Astrocyte (in vitro differentiated cells and primary cell): ENCODE data around the gene ATP10B. TPM values are rescaled to one million over a fixed set of nuclear protein-coding genes. Genes with fewer than 3 reads are reported as not detected.

Experiments used
- DNase-seq: peaks from one replicate; pipeline ENCODE4 v3.0.0-alpha.2; 2010; ENCODE audit warnings: low read depth
- FAIRE-seq: peaks from 2 replicates; lab custom pipeline; 2011; peaks lifted over from hg19 to GRCh38; lab: Jason Lieb, UNC
- H2AFZ ChIP-seq: 2 replicates; pipeline ENCODE4 v1.6.0; 2012; ENCODE audit warnings: low read depth, low read length, inconsistent platforms
- H3K27ac ChIP-seq: 2 replicates; pipeline ENCODE4 v1.5.1; 2011; ENCODE audit warnings: low read depth, low read length, inconsistent platforms
- H3K27me3 ChIP-seq: 2 replicates; pipeline ENCODE4 v1.6.0; 2011; ENCODE audit warnings: low read length, inconsistent platforms; ENCODE audit not compliant: insufficient read depth
- H3K36me3 ChIP-seq: 2 replicates; pipeline ENCODE4 v1.5.1; 2011; ENCODE audit warnings: low read length, inconsistent platforms; ENCODE audit not compliant: insufficient read depth
- H3K4me1 ChIP-seq: 2 replicates; pipeline ENCODE4 v1.5.1; 2011; ENCODE audit warnings: low read length, inconsistent platforms; ENCODE audit not compliant: insufficient read depth
- H3K4me2 ChIP-seq: 2 replicates; pipeline ENCODE4 v1.6.0; 2012; ENCODE audit warnings: low read length, inconsistent platforms
- H3K4me3 ChIP-seq: 2 replicates; pipeline ENCODE4 v1.5.1; 2011; ENCODE audit warnings: low read depth, mild to moderate bottlenecking, low read length, inconsistent platforms; ENCODE audit not compliant: insufficient read depth
- H3K79me2 ChIP-seq: 2 replicates; pipeline ENCODE4 v1.6.0; 2012; ENCODE audit warnings: mild to moderate bottlenecking, low read length, inconsistent platforms; ENCODE audit not compliant: insufficient read depth
- H3K9ac ChIP-seq: 2 replicates; pipeline ENCODE4 v1.6.0; 2012; ENCODE audit warnings: mild to moderate bottlenecking, low read length, inconsistent platforms
- H3K9me3 ChIP-seq: 2 replicates; pipeline ENCODE4 v1.5.1; 2012; ENCODE audit warnings: low read depth, mild to moderate bottlenecking, low read length, inconsistent platforms; ENCODE audit not compliant: insufficient read depth
- H4K20me1 ChIP-seq: 2 replicates; pipeline ENCODE4 v1.6.0; 2012; ENCODE audit warnings: low read length, inconsistent platforms; ENCODE audit not compliant: insufficient read depth
- H3K27ac Mint-ChIP-seq: one replicate; pipeline ENCODE4 v1.8.0; 2021; ENCODE audit warnings: mild to moderate bottlenecking, mixed read lengths; ENCODE audit not compliant: unreplicated experiment
- H3K27me3 Mint-ChIP-seq: one replicate; pipeline ENCODE4 v1.8.0; 2021; ENCODE audit warnings: low read depth, mixed read lengths; ENCODE audit not compliant: unreplicated experiment
- H3K36me3 Mint-ChIP-seq: one replicate; pipeline ENCODE4 v1.8.0; 2021; ENCODE audit warnings: low read depth, mixed read lengths; ENCODE audit not compliant: unreplicated experiment
- H3K4me1 Mint-ChIP-seq: one replicate; pipeline ENCODE4 v1.8.0; 2021; ENCODE audit warnings: low read depth, mixed read lengths; ENCODE audit not compliant: unreplicated experiment
- H3K4me3 Mint-ChIP-seq: one replicate; pipeline ENCODE4 v1.8.0; 2021; ENCODE audit warnings: mild to moderate bottlenecking, moderate library complexity, mixed read lengths; ENCODE audit not compliant: unreplicated experiment
- H3K9me3 Mint-ChIP-seq: one replicate; pipeline ENCODE4 v1.8.0; 2021; ENCODE audit warnings: mild to moderate bottlenecking, mixed read lengths; ENCODE audit not compliant: unreplicated experiment
- EZH2 ChIP-seq: IDR thresholded peaks from 2 replicates; pipeline ENCODE4 v1.6.1; 2012; ENCODE audit warnings: mild to moderate bottlenecking, low read length, inconsistent platforms; ENCODE audit not compliant: insufficient read depth
- total RNA-seq: library from RNA; stranded (reverse); gene quantifications from 2 replicates; pipeline ENCODE4 v1.2.1, GENCODE V29; 2021
- TF ChIP-seq, protein P1 (sequence below): IDR thresholded peaks from 2 replicates; pipeline ENCODE4 v1.5.1; 2011; ENCODE audit warnings: low read depth, mild to moderate bottlenecking, inconsistent platforms, low read length, moderate library complexity; ENCODE audit not compliant: insufficient read depth

The ATP10B gene
- total RNA-seq, 1 donor from 2014 or later, result not detected

DNA sequence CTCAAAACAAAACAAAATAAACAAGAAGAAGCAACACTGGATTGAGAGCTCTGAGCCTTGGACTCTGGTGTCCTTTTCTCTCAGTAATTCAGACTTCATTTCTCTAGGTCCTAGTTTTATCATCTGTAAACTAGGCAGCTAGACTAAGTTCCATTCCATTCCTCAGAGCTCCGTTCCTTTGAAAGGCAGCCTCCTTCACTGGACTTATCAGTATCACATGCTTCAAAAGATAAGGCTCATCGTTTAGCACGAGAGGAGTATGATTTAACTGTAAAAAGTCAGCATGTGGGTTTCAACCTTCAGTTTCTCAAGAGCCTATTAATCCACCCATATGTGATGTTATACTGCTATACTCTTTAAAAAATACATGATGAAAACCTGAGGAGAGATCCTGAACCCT, 1.6 kb downstream of the ATP10B start:
- Mint-ChIP-seq H3K27me3 (no peaks in the 10 kb centered on the region), H3K36me3 (no peaks in the 10 kb centered on the region), H3K9me3 (no peaks in the 10 kb centered on the region), H3K4me1 (no peaks in the 10 kb centered on the region), H3K27ac (no peak overlapping the region), H3K4me3 (no peak overlapping the region)
- Histone ChIP-seq H2AFZ (no peak overlapping the region), H3K4me2 (no peak overlapping the region), H3K79me2 (no peaks in the 10 kb centered on the region), H3K27me3 (no peaks in the 10 kb centered on the region), H3K9me3 (no peaks in the 10 kb centered on the region), H3K27ac (no peak overlapping the region), H3K9ac (no peak overlapping the region), H3K4me3 (no peak overlapping the region), H3K36me3 (no peaks in the 10 kb centered on the region), H3K4me1 (no peaks in the 10 kb centered on the region), H4K20me1 (no peaks in the 10 kb centered on the region)
- TF ChIP-seq EZH2, result no peak
- TF ChIP-seq, protein P1, sequence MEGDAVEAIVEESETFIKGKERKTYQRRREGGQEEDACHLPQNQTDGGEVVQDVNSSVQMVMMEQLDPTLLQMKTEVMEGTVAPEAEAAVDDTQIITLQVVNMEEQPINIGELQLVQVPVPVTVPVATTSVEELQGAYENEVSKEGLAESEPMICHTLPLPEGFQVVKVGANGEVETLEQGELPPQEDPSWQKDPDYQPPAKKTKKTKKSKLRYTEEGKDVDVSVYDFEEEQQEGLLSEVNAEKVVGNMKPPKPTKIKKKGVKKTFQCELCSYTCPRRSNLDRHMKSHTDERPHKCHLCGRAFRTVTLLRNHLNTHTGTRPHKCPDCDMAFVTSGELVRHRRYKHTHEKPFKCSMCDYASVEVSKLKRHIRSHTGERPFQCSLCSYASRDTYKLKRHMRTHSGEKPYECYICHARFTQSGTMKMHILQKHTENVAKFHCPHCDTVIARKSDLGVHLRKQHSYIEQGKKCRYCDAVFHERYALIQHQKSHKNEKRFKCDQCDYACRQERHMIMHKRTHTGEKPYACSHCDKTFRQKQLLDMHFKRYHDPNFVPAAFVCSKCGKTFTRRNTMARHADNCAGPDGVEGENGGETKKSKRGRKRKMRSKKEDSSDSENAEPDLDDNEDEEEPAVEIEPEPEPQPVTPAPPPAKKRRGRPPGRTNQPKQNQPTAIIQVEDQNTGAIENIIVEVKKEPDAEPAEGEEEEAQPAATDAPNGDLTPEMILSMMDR, result no peak
- FAIRE-seq (no peak), DNase-seq (no peak)

DNA sequence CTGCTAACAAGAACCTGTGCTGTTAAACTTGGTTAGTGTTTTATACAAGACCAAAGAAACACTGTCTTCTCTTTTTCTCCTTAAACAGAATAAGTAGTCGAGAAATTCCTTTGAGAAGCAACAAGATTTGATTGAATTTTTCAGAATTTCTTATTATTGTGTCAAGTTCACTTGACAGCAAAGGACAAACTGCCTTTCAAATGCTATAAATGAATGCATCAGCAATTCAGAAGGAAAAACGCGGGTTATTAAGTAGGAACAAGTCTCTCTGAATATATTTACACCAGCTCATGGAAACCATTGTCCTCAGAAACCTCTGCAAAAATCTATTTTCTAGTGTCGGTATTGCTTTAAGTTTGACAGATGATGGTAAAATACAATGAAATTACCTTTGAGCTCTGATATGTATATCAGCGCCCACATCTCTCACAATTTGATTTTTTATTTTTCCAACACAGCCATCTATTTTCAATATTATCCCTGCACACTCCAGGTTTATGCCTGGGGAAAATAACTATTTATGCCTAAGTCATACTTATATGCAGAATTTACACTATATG, 4.4 kb downstream of the ATP10B start:
- Mint-ChIP-seq H3K4me1 (no peaks in the 10 kb centered on the region), H3K27me3 (no peaks in the 10 kb centered on the region), H3K4me3 (no peak overlapping the region), H3K27ac (no peak overlapping the region), H3K36me3 (no peaks in the 10 kb centered on the region), H3K9me3 (no peaks in the 10 kb centered on the region)
- DNase-seq (no peak), FAIRE-seq (no peak)
- Histone ChIP-seq H3K79me2 (no peaks in the 10 kb centered on the region), H3K9ac (no peak overlapping the region), H3K36me3 (no peaks in the 10 kb centered on the region), H2AFZ (no peak overlapping the region), H3K4me3 (no peak overlapping the region), H3K9me3 (no peaks in the 10 kb centered on the region), H3K27ac (no peak overlapping the region), H3K4me2 (no peak overlapping the region), H4K20me1 (no peaks in the 10 kb centered on the region), H3K27me3 (no peaks in the 10 kb centered on the region), H3K4me1 (no peaks in the 10 kb centered on the region)
- TF ChIP-seq, protein P1, result no peak
- TF ChIP-seq EZH2, result no peak

DNA sequence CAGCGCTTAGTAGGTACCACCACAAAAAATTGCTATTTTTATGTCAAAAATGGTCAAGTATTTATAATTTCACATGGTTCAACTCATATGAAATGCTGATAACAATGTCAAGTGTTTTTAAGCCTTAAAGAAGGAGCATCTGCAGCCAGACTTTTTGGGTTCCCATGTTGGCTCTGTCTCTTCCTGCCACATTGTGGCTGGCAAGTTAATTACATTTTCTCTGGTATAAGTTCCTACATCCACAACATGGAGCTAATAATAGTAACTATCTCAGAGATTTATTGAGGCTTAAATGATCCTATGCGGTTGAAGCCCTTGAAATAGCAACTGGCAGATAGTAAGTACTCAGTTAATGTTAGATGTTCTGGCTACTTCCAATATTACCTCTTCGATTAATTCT, 5.4 kb downstream of the ATP10B start:
- no peak overlapping the region for H3K4me3 Mint-ChIP-seq
- Histone ChIP-seq H4K20me1 (no peaks in the 10 kb centered on the region), H3K4me3 (no peak overlapping the region), H2AFZ (no peak overlapping the region), H3K4me1 (no peaks in the 10 kb centered on the region), H3K27me3 (no peaks in the 10 kb centered on the region), H3K79me2 (no peaks in the 10 kb centered on the region), H3K9ac (no peak overlapping the region), H3K36me3 (no peaks in the 10 kb centered on the region), H3K9me3 (no peaks in the 10 kb centered on the region), H3K27ac (no peak overlapping the region), H3K4me2 (no peak overlapping the region)
- no peaks in the 10 kb centered on the region for H3K9me3 Mint-ChIP-seq
- TF ChIP-seq, protein P1, result no peak
- no peak for TF ChIP-seq EZH2
- no peaks in the 10 kb centered on the region for H3K36me3 Mint-ChIP-seq
- DNase-seq (no peak), FAIRE-seq (no peak)
- H3K4me1 Mint-ChIP-seq, result no peaks in the 10 kb centered on the region
- no peaks in the 10 kb centered on the region for H3K27me3 Mint-ChIP-seq
- H3K27ac Mint-ChIP-seq, result no peak overlapping the region
